Retinal pigment epithelial cell (primary cell): ENCODE data around the gene KCNK5.

Source experiments
- DNase-seq: peaks from one replicate; pipeline ENCODE4 v3.0.0-alpha.2; 2010; ENCODE audit warnings: low read depth
- H3K4me3 ChIP-seq: 2 replicates; pipeline ENCODE4 v1.5.1; 2011; ENCODE audit warnings: mild to moderate bottlenecking, low read length, control low read depth, moderate library complexity
- CTCF ChIP-seq: conservative IDR thresholded peaks from 2 replicates; pipeline ENCODE4 v1.5.1; 2011; ENCODE audit warnings: low read depth, low read length, control low read depth, inconsistent platforms

Gene KCNK5

DNA sequence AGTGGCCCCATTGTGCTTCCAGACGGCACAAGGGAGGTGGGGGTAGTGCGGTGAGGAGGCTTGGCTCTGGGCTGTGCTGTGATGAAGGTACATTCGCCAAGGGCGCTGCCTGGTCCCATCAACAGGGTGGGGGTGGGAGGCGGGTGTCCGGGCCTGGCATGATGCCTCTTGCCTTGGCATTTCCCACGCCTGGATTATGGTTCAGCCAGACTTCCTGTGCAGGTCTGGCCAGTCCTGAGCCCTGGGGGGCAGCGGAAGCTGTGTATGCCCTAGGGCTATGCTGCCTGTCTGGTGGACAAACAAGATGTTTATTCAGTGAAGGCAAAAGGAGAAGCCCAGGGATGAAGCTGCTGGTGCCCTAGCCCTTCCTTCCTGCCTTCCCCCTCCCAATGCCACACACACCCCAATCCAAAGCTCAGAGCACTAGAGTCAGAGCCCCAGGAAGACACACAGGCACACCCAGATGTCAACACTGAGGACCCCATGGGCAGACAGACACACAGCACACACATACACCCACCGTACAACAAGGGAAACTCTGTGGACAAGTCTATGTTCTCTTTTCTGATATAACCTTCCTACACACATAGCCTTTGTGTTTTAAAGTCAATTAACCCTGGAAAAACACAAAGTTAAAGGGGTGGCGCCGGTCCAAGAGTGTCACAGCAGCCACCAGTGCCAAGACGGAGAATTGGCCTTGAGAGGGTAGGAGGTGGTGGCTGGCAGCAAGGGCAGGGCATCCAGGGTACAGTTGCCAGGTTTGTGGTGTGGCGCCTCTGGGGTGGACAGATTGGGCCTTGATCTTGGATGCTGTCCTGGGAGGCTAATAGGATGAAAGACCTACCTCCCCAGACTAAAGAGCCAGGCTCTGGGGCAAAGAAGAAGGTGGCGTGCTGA is 59.6 kb downstream of the KCNK5 start:
- DNase-seq: no peak
- H3K4me3 ChIP-seq: no peak overlapping the region
- TF ChIP-seq CTCF: no peak

GRCh38 chr6:39167866-39168625 is 61.2 kb downstream of the KCNK5 start:
- H3K4me3 ChIP-seq: no peak overlapping the region
- DNase-seq: no peak
- TF ChIP-seq CTCF: no peak

DNA sequence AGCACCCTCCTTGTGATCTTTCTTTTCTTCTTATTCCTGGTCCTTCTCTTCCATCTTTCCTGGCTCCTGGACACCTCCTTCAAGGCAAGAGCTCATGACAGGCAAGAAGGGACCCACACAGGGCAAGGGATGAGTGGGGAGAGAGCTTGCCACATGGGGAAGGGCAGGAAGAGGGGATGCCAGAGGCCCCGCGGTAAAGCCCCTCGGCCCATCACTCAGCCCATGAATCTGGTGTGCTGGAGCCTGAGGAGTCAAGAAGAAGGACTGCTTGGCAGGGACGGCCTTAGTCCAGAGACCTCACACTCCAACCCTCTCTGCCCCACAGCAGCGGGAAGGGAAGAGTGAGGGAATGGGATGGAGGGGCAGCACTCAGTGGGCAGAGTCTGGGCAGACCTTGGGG is 62.0 kb downstream of the KCNK5 start:
- no peak for TF ChIP-seq CTCF
- DNase-seq: no peak
- H3K4me3 ChIP-seq: no peak overlapping the region

DNA sequence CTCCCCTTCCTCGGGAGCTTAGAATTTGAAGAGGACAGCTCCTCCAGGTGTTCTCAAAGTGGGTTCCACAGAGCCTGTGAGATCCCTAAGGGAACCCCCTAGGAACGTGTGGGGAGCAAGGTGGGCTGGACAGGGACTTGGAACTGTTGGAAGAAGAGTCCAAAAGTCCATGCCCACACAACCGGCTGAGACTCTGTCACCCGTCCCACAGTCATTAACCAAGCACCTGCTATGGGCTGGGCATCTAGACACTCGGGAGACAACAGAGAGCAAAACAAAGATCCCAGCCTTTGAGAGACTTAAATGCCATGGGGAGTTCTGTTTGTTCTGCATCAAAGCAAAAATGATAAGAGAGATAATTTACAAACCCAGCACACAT is 62.4 kb downstream of the KCNK5 start:
- no peak for DNase-seq
- H3K4me3 ChIP-seq: no peak overlapping the region
- TF ChIP-seq CTCF: no peak

GRCh38 chr6:39166189-39166911 is 62.9 kb downstream of the KCNK5 start:
- peak; percentile 92 for TF ChIP-seq CTCF
- no peak overlapping the region for H3K4me3 ChIP-seq
- DNase-seq: peak; percentile 10

DNA sequence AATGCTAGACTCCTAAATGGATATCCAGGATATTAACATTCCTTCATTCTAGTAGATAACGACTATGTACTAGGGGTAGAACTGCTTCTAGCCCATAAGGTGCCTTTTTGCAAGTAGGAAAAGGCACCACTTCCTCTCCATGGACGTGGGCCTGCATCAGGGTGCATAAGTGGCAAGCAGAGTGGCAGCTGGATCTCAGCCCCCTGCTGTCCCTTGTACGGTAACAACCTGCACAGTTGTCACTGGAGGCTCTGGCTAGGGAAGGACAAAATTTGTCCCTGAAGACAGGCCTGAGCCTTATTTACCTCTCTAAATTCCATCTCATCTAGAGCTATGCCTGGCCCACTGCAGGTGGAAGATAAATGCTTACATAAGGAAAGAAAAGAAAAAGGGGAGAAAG is 71.8 kb downstream of the KCNK5 start:
- H3K4me3 ChIP-seq: no peak overlapping the region
- no peak for TF ChIP-seq CTCF
- no peak for DNase-seq
